Kidney capillary endothelial cell (primary cell): ENCODE results near the gene ZNF438.
"Not testable (repeated sequence)": the region's sequence is repeated elsewhere in the genome, so short reads cannot be mapped to it uniquely, and the experiment has no call there.

Experiments
- DNase-seq: peaks from one replicate; pipeline ENCODE4 v3.0.0-alpha.2; 2018; ENCODE audit warnings: low spot score

ZNF438 gene

DNA sequence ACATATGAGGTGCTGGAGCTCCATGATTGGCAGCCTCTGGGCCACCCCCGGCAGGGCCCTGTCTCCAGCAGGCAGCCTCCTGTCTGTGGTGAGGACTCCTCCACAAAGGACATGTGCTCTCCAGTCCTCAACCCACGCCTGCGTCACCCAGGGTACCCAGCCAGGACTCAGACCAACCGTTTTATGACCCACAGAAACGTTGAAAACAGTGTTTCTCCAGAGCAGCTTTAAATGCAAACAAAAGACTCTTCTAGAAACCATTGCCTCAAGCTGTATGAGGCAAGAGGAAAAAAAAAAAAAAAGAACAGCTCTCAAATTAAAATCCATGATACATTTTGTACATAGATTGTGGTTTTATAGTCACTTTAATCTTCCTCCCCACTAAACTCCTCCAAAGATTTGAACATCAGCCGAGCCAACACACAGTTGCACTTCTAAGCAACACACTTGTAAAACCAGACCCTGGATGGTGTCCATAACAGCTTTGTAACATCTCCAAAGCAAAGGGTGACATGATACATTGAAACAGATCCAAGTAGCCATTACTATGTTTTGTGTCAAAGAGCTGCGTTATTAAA lies 227.1 kb downstream of the ZNF438 start:
- DNase-seq = no peak

DNA sequence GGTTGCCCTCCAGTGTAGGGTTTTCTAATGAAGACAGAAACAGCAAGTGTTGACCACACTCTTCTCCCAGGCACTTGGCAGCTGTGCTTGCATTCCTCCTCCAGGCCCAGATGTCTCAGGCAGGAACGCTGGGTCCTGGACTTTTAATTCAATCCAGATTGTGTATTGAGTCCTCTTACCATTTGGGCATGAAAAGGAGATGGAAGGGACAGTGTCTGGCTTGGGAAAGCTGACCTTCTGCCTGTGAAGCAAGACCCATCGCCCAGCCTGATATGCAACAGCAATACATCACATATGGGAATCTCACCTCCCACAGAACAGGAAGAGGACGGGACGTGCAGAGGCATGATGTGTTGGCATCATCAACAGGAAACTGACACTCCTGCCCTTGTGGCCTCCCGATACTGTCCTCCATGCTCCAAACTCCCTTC lies 227.8 kb downstream of the ZNF438 start:
- DNase-seq = no peak

DNA sequence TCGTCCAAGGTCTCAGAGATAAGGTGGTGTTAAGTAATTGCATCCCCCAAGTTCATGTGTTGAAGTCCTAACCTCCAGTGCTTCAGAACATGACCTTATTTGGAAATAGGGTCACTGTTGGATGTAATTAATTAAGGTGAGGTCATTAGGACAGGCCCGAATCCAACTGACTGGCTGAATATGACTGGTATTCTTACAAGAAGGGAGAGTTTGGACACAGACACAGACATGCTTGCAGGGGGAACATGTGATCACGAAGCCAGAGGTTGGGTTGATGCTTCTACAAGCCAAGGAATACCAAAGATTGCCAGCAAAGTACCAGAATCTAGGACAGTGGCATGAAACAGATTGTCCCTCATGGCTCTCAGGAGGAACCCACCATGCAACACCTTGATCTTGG lies 228.6 kb downstream of the ZNF438 start:
- no peak for DNase-seq

DNA sequence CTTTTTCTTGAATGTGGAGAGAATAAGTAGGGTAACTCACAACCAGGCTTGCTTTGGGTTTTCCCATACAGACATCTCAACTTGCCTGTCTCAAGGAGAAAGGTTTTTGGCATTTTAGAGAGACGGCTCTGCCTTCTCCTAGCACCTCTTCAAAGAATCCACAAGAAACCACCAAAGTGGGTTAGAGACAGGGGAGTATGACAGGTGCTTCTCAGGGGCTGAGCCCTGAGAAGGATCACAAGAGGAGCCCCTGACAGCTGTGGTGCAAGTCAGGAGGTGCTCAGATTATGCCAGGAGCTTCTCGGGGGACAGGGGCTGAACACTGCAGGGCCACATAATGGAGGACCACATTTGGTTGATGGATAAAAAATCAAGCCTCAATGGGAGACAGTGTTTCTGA lies 231.3 kb downstream of the ZNF438 start:
- DNase-seq = no peak

DNA sequence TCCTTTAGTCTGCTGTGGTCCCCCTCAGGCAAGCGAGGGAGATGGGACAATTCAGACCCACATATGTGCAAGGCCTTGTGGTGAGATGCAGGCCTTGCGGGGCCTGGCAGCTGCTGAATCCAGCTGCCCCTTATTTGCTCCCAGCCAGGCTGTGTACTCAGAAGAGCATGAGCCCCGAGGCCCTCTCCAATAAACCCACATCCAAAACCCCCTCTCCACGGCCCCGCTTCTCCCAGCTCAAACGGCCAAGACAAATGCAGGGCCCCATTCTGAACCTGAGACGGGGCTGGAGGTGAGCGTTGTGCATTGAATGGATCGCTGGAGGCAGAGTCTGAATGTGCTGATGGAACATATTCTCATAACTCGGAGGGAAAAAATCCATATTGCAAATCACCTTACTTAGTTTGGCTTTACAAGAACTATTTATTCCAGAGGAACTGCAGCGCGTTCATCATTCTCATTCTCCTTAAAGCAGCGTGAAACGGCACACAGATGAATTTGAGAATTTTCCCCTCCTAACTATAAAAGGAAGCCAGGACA lies 232.9 kb downstream of the ZNF438 start:
- DNase-seq = no peak

DNA sequence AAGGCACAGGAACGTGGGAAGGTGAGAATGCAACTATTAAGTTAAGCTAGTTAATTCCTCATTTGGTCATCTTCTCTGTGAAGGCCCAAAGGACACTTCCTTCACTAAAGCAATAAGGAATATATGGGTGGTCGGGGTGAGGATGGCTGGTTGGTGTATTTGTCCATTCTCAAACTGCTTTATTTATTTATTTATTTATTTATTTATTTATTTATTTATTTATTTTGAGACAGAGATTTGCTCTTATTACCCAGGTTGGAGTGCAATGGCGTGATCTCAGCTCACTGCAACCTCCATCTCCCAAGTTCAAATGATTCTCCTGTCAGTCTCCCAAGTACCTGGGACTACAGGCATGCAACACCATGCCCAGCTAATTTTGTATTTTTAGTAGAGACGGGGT lies 236.6 kb downstream of the ZNF438 start:
- not testable (repeated sequence) for DNase-seq
